Testis (tissue), 3 donors: ENCODE results near the gene CCSER1. TPM values are rescaled to one million over a fixed set of nuclear protein-coding genes. Genes with fewer than 3 reads are reported as not detected.
"Not testable (repeated sequence)": the region's sequence is repeated elsewhere in the genome, so short reads cannot be mapped to it uniquely, and the experiment has no call there.

Experiments used
- DNase-seq: peaks from one replicate; pipeline ENCODE4 v3.0.0-alpha.2; 2019
- H3K27ac ChIP-seq, 2 donors: fragments of 200-600 bp; sonication (generic); one replicate each; pipeline ENCODE4 v1.5.1; 2019
- H3K27me3 ChIP-seq: fragments of 200-600 bp; sonication (generic); one replicate; pipeline ENCODE4 v1.5.1; 2019
- H3K36me3 ChIP-seq: fragments of 200-600 bp; sonication (generic); one replicate; pipeline ENCODE4 v1.5.1; 2017; ENCODE audit warnings: low read depth; ENCODE audit errors: missing control alignments
- H3K4me1 ChIP-seq: fragments of 200-600 bp; sonication (generic); one replicate; pipeline ENCODE4 v1.5.1; 2019
- H3K4me3 ChIP-seq, 2 donors: fragments of 200-600 bp; sonication (generic); one replicate each; pipeline ENCODE4 v1.5.1; 2017 to 2019
- H3K9me3 ChIP-seq: fragments of 200-600 bp; sonication (generic); one replicate; pipeline ENCODE4 v1.5.1; 2017
- POLR2A ChIP-seq: fragments of 450-650 bp; IDR thresholded peaks from one replicate; pipeline ENCODE4 v1.6.1; 2017; ENCODE audit warnings: antibody characterized with exemption, mild to moderate bottlenecking, moderate library complexity
- WGBS, 2 donors: methylation state at CpG; one replicate each; pipeline ENCODE4 v1.1.5; 2018; 5-methylcytosine and 5-hydroxymethylcytosine counted together
- intact Hi-C: fragments of 100-400 bp; cut with DNase I; formaldehyde crosslinking; loops from one replicate; pipeline ENCODE4 v1.15.1; 2023; ENCODE audit warnings: low total_unique reads
- polyA plus RNA-seq: library from polyadenylated mRNA; stranded (reverse); fragments of 350-450 nt; fragmentation: Illumina TruSeq; extraction: RNeasy Lipid Tissue Mini Kit (QIAGEN cat#74804); gene quantifications from one replicate; pipeline ENCODE4 v1.2.3, GENCODE V29; 2014; ENCODE audit warnings: low read depth, low replicate concordance; ENCODE audit not compliant: insufficient read depth
- total RNA-seq, 2 donors: library from RNA; depleted of rRNA; stranded (reverse); fragments of >200 nt; gene quantifications; one replicate each; pipeline ENCODE4 v1.2.3, GENCODE V29; 2016
- TF ChIP-seq, protein P1 (sequence below), 3 experiments: fragments of 450-650 bp in 2 of 3; fragments of 200-600 bp in 1 of 3; sonication (generic) in 1 of 3; IDR thresholded peaks; one replicate each; pipeline ENCODE4 v1.5.1; 2016 to 2019; ENCODE audit warnings: antibody characterized with exemption in 3 of 3, mild to moderate bottlenecking in 2 of 3, moderate library complexity in 1 of 3

The CCSER1 gene
- total and polyA plus RNA-seq, 3 donors from 2014 or later = 20.2 to 105 (median 82.8) TPM

DNA sequence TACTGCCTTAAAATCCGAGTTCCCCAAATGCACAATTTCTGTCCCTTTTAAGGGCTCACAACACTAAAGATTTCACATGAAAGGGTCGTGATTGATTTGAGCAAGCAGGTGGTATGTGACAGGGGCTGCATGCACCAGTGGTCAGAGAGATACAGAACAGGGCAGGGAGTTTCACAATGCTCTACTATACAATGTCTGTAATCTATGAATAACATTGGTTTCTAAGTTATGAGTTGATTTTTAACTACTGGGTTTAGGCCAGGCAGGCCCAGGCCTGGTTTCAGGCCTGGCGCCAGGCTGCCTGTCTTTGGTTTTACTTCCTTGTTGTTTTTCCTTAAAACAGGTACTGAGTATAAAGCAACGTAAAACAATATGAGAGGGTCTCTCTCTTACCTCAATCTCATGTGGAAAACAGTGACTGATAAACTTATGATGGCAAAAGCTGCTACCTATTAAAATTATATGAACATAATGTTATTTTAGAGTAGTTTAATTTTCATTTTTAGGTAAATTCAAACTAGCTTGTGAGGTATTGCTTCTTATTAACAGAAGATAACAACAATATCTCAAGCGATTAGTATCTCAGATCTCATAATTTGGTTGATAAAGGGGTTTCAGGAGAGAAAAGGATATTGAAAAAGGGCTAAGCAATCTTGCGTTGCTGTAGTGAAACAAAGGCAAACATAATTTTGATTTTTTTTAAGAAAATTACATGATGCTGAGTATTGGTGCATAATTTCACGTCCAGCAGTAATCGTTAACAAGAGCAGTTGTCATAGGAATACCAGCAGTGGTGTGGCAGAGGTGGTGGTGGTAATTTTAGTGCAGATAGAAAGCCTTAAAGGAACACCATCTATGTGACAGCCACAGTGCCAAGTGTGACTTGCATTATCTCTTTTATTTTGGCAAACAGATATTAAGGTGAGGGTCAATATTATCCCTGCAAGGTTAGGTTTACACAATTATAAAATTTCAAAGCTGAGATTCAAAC, 1232.1 kb downstream of the CCSER1 start:
- Histone ChIP-seq H3K4me3 (no peak overlapping the region), H3K36me3 (no peaks in the 10 kb centered on the region), H3K27ac (no peak overlapping the region), H3K27me3 (no peaks in the 10 kb centered on the region), H3K4me1 (no peaks in the 10 kb centered on the region), H3K9me3 (no peaks in the 10 kb centered on the region)
- TF ChIP-seq POLR2A = no peak
- TF ChIP-seq, protein P1, sequence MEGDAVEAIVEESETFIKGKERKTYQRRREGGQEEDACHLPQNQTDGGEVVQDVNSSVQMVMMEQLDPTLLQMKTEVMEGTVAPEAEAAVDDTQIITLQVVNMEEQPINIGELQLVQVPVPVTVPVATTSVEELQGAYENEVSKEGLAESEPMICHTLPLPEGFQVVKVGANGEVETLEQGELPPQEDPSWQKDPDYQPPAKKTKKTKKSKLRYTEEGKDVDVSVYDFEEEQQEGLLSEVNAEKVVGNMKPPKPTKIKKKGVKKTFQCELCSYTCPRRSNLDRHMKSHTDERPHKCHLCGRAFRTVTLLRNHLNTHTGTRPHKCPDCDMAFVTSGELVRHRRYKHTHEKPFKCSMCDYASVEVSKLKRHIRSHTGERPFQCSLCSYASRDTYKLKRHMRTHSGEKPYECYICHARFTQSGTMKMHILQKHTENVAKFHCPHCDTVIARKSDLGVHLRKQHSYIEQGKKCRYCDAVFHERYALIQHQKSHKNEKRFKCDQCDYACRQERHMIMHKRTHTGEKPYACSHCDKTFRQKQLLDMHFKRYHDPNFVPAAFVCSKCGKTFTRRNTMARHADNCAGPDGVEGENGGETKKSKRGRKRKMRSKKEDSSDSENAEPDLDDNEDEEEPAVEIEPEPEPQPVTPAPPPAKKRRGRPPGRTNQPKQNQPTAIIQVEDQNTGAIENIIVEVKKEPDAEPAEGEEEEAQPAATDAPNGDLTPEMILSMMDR (IDR thresholded peaks at IDR 0.05) = no peak
- intact Hi-C loops = no loop called here
- no peak for DNase-seq
- WGBS, 2 donors = 86 to 88% methylated on average over 8 of the region's 8 CpGs

DNA sequence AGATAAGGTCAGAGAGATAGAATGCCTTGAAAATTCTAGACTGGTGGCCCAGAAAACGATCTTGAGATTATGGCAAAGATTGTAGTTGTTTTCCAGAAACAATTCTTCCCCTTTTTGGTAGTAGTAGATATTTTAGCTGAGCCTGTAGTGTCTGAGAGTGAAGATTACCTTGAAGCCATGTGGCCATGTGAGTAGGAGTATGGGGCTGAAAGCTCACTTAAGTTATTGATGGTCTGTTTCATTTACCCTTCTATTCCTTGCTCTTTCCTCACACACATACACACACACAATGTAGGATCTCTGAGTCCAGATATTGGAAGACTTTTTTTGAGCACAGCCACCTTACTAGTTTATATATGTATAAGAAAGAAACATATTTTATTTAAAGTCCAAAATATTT, 1234.9 kb downstream of the CCSER1 start:
- H3K27ac ChIP-seq = no peak overlapping the region
- no peaks in the 10 kb centered on the region for H3K4me1 ChIP-seq
- no peak for DNase-seq
- H3K27me3 ChIP-seq = no peaks in the 10 kb centered on the region
- no peak for TF ChIP-seq POLR2A
- TF ChIP-seq, protein P1 (IDR thresholded peaks at IDR 0.05) = no peak
- WGBS, 2 donors = 20 to 41% methylated on average over 1 of the region's 1 CpG
- H3K4me3 ChIP-seq = no peak overlapping the region
- intact Hi-C loops = no loop called here
- no peaks in the 10 kb centered on the region for H3K9me3 ChIP-seq
- H3K36me3 ChIP-seq = no peaks in the 10 kb centered on the region

DNA sequence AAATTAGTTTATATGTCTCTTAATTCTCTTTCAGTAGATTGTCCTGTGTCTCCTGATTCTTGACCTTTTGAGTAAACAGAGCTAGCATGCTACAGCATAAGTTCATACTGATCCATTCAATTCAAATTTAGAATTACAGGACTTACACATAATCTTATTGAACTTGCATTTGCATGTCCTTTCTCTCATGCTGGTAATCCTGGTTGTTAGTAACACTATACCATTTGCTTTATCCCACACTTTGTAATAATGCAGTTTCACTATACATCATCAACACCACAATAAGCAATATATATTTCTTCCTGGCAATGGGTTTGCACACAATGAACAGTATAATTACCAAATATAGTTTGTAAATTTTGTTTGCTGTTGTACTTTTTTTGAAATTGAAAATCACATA, 1239.4 kb downstream of the CCSER1 start:
- Histone ChIP-seq H3K4me1 (no peaks in the 10 kb centered on the region), H3K36me3 (no peaks in the 10 kb centered on the region), H3K27me3 (no peaks in the 10 kb centered on the region), H3K27ac (no peak overlapping the region), H3K9me3 (no peaks in the 10 kb centered on the region), H3K4me3 (no peak overlapping the region)
- TF ChIP-seq POLR2A = no peak
- TF ChIP-seq, protein P1 (IDR thresholded peaks at IDR 0.05) = no peak
- no peak for DNase-seq
- intact Hi-C loops = no loop called here

DNA sequence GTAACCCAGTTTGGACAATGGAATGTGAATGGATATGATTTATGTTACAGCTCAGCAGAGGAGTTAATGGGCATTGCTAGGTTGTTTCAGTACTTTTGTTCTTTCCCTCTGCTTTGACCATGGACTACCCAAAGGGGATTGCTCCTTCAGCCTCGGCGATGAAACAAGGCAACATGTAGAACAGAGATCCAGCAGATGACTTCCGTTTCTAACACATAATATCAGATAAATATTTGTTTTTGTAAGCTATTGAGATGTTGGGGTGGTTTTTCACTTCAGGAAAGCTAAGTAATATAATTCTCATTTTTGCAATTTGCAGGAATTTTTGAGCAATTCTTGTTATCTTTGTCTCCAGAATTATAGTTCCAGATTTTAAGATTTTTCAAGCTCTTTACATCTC, 1241.9 kb downstream of the CCSER1 start:
- H3K4me1 ChIP-seq = no peaks in the 10 kb centered on the region
- H3K27me3 ChIP-seq = no peaks in the 10 kb centered on the region
- H3K4me3 ChIP-seq = no peak overlapping the region
- no peak for DNase-seq
- no peak overlapping the region for H3K27ac ChIP-seq
- intact Hi-C loops = no loop called here
- no peak for TF ChIP-seq POLR2A
- TF ChIP-seq, protein P1 (IDR thresholded peaks at IDR 0.05) = no peak
- no peaks in the 10 kb centered on the region for H3K9me3 ChIP-seq
- 89 to 91% methylated on average over 3 of the region's 3 CpGs for WGBS, 2 donors
- no peaks in the 10 kb centered on the region for H3K36me3 ChIP-seq

DNA sequence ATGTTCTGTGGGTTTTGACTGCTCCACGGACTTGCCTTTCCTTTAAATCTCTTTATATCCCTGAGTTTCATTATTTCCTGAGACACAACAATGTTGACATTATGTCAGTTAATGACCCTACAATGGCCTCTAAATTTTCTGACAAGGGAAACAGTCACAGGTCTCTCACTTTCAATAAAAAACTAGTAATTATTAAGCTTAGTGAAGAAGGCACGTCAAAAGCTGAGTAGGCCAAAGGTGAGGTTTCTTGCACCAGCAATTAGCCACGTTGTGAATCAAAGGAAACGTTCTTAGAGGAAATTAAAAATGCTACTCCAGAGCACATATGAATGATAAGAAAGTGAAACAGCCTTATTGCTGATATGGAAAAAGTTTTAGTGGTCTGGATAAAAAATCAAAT, 1246.4 kb downstream of the CCSER1 start:
- no peak for DNase-seq
- H3K4me3 ChIP-seq = no peak overlapping the region
- H3K4me1 ChIP-seq = no peaks in the 10 kb centered on the region
- WGBS, 2 donors = 34 to 36% methylated on average over 4 of the region's 4 CpGs
- no peak overlapping the region for H3K27ac ChIP-seq
- TF ChIP-seq POLR2A = no peak
- TF ChIP-seq, protein P1 (IDR thresholded peaks at IDR 0.05) = no peak
- intact Hi-C loops = no loop called here
- no peaks in the 10 kb centered on the region for H3K27me3 ChIP-seq
- no peaks in the 10 kb centered on the region for H3K9me3 ChIP-seq
- H3K36me3 ChIP-seq = no peaks in the 10 kb centered on the region

DNA sequence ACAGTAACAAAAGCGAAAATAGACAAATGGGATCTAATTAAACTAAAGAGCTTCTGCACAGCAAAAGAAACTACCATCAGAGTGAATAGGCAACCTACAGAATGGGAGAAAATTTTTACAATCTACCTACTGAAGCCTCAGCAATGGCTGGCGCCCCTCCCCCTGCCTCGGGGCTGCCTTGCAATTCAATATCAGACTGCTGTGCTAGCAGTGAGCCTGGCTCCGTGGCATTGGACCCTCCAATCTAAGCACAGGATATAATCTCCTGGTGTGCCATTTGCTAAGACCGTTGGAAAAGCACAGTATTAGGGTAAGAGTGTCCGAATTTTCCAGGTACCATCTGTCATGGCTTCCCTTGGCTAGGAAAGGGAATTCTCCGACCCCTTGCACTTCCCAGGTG, 1278.2 kb downstream of the CCSER1 start:
- H3K36me3 ChIP-seq, H3K4me3 ChIP-seq, intact Hi-C loops, H3K4me1 ChIP-seq, DNase-seq, H3K27ac ChIP-seq, H3K27me3 ChIP-seq, H3K9me3 ChIP-seq: not testable (repeated sequence)
- 89% methylated on average over 7 of the region's 7 CpGs for WGBS, 2 donors
